Retina (tissue), 1 donor: Measurements from ENCODE around the gene PNPLA2.

Experiments
- DNase-seq: peaks from one replicate; pipeline ENCODE4 v3.0.0-alpha.2; 2016

The PNPLA2 gene

DNA sequence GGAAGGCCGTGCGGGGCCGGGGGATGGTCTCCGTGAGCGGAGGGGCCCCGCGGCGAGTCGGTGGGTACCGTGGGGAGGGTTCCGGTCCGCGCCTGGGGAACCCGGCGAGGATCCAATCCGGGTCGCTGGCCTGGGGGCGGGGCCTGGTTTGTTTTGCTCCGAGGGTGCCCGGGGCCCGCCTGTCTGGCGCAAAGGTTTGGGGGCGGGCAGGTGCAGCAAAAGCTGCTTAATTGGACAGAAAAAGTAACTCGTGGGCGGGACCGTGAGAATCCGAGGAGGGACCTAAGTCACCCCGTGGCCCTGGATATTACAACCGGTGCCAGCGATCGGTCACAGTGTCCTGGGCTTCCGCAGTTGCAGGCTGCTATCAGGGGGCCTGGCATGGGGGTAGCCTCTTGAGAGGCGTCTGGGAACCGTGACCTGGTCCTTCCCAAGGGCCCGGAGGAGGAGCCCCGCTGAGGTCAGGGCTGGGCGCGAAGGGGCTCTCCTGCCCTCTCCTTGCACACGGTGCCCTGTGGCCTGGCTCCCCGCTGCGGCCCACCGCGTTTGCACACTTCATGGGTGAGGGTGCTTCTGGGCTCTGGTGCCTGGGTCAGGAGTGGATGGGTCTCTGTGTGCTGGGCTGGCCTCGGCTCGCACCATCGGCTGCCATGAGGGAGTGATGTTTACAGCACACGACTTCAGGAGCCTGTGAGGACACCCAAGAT lies 1.4 kb downstream of the PNPLA2 start:
- peak; percentile 57 for DNase-seq

DNA sequence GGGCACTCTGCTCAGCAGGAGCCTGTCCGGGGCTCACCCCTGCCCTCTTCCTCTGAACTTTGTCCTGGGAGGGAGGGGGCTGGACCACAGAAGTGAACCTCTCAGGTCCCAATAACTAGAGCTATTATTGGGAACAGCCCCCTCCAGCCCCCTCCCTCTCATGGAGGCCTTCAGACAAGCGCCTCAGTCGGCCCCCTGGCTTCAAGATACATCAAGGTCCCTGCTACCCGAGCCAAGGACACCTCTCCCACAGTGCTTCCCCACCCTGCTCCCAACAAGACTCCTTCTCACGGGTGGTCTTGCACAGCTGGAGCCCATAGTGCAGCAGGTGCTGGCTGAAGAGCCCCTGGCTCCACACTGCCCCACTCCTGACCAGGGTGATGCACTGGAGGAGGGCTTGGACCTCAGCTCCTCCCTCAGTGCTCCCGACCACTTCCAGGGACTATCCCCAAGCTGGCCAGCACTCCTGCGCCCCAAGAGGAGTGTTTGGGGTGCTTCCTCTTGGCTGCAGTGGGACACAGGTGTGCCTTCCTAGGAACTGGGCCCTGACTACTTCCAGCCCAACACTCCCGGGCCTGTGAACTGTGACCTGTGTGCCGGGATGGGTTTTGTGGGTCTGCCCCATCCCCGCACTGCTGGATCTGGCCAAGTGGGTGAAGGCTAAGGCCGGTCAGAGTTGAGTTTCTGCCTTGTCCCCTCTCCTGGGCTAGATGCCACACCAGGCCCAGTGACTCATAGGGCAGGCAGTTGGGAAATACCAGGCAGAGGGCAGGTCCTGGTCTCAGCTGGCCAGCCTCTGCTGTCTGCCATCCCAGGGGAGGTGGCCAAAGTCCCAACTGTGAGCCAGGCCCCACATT lies 2.2 kb downstream of the PNPLA2 start:
- no peak for DNase-seq

DNA sequence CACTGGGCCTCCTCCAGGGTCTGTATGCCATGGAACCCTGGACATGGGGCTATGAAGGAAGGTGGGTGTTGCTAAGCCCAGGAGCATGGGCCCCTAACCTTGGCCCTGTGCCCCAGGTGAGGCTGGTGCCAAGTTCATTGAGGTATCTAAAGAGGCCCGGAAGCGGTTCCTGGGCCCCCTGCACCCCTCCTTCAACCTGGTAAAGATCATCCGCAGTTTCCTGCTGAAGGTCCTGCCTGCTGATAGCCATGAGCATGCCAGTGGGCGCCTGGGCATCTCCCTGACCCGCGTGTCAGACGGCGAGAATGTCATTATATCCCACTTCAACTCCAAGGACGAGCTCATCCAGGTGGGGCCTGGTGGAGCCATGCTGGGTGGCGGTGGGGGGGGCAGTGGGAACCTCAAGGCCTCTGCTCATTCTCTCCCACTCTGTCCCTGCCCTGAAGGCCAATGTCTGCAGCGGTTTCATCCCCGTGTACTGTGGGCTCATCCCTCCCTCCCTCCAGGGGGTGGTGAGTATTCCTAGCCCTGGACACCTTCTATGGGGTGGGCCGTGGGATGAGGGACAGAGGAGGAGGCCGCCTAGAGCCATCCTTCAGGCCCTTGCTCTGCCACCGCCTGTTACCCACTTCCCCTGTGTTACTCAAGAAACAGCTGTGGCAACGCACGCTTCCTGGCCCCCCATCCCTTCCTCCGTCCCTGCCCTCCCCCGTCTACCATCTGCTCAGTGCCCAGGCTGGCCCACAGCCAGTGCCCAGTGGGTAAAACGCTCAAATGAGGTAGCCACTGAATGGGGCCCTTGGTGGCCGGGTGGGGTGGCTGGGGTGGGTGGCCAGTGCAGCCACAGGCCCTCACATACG lies 3.0 kb downstream of the PNPLA2 start:
- DNase-seq: no peak

DNA sequence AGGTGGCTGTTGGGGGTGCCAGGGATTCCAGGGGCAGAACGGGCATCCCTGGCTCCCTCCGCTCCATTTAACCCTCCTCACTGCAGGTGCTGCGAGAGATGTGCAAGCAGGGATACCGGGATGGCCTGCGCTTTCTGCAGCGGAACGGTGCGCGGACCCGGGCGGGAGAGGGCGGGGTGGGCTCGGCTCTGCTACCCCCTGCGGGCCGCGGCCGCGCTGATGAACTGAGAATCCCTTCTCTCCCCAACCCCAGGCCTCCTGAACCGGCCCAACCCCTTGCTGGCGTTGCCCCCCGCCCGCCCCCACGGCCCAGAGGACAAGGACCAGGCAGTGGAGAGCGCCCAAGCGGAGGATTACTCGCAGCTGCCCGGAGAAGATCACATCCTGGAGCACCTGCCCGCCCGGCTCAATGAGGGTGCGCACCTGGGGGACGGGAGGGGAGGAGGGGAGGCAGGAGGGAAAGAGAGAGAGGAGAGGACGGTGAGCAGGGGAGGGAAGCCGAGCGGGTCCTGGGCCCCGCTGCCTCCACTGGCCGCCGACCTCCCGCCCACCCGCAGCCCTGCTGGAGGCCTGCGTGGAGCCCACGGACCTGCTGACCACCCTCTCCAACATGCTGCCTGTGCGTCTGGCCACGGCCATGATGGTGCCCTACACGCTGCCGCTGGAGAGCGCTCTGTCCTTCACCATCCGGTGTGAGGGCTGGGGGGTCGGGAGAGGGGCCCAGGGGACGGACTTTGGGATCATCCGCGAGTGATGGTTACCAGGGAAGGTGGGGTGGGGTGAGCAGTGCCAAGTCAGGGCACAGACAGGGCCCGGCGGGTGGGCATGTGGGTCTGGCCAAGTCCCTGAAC lies 5.0 kb downstream of the PNPLA2 start:
- DNase-seq: no peak

DNA sequence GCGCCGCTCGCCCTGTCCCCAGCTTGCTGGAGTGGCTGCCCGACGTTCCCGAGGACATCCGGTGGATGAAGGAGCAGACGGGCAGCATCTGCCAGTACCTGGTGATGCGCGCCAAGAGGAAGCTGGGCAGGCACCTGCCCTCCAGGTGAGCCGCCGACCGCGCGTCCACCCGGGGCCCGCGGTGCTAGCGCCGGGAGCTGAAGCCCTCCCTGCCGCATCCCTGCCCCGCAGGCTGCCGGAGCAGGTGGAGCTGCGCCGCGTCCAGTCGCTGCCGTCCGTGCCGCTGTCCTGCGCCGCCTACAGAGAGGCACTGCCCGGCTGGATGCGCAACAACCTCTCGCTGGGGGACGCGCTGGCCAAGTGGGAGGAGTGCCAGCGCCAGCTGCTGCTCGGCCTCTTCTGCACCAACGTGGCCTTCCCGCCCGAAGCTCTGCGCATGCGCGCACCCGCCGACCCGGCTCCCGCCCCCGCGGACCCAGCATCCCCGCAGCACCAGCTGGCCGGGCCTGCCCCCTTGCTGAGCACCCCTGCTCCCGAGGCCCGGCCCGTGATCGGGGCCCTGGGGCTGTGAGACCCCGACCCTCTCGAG lies 5.7 kb downstream of the PNPLA2 start:
- peak; percentile 59 for DNase-seq

DNA sequence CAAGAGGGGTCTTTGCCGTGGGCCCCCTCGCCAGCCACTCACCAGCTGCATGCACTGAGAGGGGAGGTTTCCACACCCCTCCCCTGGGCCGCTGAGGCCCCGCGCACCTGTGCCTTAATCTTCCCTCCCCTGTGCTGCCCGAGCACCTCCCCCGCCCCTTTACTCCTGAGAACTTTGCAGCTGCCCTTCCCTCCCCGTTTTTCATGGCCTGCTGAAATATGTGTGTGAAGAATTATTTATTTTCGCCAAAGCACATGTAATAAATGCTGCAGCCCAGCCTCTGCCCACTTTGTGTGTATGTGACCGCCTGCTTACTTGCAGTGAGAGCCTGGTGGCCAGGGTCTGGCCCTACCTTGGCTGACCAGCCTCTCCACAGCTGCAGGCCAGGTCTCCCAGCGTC lies 6.2 kb downstream of the PNPLA2 start:
- DNase-seq: no peak

DNA sequence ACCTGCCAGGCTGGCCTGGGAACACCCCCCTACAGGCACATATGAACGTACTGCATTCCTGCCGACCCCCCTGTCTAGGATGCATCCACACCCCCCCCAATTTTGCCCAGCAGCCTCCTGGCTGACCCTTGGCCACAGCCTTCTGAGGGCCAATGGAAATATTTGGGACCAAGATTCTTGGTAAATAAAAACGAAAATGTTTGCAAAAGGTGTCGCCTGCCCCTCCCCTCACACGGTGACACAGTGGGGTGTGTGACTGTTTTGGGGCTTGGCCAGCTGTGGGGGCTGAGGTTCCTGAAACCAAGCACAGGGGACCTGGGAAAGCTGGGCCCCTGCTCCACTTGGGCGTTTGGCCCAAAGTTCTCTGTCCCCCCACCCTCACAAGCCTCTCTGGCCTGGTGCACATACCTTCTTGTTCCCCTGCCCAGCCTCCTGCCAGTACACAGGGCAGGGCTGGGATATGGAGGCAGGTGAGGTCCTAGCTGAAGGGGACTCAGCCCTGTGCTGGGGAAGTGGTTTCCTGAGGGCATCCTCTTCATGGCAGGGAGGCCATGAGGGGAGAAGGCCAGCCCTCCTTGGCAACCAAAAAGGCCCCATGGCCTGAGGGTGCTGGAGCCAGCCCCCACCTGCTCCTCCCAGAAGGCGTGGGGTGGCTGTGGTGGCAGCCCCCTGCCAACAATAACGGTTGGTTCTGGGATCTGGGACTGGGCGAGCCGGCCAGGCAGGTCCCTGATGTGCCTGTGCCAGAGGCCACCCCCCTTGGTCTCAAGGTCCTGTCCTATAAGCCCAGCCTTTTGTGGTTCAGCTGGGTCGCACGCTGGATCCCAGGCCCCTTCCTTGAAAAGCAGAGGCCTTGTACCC lies 6.9 kb downstream of the PNPLA2 start:
- DNase-seq: no peak

DNA sequence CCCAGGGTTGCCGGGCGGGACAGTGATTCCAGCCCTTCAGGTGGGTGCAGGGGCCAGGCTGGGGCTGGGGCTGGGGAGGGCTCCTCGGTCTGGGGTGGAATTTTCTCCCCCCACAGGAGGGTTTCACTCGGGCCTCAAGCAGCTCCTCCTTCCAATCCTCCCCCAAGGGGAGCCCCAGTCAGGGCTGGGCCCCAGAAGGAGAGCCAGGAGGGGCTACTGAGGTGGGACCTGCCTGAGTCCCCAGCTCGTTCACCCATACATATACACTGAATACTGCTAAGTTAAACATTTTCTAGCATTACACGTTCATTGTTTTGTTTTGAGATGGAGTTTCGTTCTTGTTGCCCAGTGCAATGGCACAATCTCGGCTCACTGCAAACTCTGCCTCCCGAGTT lies 7.5 kb downstream of the PNPLA2 start:
- peak; percentile 1 for DNase-seq

DNA sequence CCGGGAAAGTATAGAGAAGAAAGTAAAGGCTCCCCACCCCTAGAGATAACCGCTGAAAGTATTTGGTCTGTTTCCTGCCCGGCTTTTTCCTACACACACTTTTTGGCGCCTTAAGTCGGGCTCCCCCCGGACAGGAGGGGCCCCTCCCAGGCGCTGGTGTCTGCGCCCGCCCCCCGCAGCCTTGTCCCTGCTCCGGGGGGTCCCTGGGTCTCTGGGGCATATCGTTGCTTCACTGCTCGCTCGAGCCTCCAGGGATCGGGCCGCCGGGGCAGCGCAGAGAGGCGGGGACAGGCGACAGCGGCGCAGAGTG lies 8.1 kb downstream of the PNPLA2 start:
- no peak for DNase-seq

DNA sequence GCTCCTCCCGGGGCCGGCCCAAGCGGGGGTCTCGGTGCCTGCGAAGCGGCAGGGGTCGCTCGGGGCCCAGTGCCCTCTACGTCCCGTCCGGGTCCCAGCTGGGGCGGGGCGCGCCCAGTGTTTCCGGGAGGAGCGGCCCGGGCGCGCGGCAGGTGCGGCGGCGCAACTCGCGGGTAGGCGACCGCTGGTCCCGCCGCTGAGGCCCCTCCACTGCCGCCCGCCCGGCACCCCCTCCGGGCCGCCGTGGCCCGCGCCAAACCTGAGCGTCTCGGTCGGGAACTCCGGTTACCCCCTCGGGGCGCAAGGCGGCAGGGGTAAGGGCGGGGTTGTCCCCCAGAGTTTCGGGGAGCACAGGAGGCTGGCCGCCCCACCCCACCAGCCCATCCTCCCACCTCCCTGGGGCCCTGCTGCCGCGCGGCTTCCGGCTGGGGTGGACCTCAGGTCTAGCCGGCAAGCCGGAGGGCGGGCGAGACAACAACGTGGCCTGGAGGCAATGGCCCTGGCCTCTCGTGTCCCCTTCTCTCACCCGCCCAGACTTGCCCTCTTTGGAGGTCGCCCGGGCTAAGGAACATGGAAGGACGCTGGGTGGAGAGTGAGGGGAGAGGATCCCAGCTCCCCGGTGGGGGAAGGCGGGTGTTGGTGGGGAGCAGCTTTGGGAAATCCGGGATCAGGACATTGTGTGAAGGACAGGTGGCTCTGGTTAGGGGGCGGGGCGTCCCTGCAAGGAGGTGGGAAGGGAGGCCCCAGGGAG lies 8.6 kb downstream of the PNPLA2 start:
- peak; percentile 72 for DNase-seq

DNA sequence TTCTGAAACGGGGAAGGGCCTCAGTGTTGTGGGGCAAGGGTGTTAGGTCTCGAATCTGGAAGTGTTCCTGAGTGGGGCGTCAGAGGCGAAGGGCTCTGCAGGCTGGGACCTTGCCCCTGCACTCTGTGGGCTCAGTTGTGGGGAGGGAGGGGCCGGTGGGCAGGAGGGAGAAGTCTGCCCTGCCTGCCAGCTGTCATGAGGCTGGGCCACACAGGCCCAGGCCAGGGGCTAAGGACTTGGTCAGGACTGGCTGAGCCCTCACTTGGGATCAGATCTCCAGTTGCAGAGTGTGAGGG lies 9.1 kb downstream of the PNPLA2 start, which contains the start of gene CRACR2B:
TSS of gene CRACR2B (plus strand) at position 23 of the 296 bp plus-strand sequence. CDS start 689 bp downstream, outside the sequence.
- no peak for DNase-seq

DNA sequence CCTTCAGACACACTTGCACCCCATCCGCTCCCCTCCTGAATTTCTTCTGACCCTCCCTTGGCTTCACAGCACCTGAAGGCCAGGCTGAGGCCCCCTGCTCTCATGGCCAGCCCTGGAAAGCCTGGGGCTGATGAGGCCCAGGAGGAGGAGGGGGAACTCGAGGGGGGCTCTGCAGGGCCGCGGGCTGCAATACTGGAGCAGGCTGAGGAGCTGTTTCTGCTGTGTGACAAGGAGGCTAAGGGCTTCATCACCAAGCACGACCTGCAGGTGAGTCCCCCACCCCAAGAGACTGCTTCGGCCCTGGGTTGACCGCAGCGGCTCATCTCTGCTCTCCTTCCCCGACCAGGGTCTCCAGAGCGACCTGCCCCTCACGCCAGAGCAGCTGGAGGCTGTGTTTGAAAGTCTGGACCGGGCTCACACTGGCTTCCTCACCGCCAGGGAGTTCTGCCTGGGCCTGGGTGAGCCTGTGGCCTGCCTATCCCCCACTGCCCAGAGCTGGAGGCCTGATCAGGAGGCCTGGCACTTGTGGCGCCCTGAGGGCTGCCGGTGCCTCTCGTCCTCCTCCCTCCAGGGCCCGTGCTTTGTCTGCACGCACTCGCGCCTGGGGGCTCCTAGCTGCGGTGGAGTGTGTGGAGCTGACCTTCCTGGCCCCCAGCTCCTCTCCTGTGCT lies 9.9 kb downstream of the PNPLA2 start:
- DNase-seq: peak; percentile 85

DNA sequence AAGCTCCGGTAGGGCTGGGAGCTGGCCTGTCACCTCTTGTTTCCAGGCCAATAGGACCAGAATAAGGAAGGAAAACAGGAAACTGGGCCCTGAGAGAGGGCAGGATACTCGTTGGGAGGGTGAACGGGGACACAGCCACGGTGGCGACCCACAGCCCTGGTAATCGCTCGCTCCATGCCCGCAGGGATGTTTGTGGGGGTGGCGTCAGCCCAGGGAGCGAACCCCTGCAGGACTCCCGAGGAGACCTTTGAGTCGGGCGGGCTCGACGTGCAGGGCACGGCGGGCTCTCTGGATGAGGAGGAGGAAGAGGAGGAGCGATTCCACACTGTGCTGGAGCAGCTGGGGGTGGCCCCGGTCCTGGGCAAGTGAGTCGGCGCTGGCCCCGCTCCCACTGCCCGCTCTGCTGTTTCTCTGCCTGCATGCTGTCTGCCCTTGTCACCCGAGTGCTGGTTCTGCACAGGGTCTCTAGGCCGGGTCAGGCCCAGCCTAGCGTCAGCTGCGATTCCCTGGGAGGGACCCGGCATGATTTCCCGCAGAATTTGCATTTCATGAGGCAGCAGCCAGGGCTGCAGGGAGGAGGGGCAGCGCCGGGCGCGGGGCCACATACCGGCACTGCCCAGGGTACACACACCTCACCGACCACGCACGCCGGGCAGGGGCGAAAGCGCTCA lies 10.6 kb downstream of the PNPLA2 start:
- no peak for DNase-seq

DNA sequence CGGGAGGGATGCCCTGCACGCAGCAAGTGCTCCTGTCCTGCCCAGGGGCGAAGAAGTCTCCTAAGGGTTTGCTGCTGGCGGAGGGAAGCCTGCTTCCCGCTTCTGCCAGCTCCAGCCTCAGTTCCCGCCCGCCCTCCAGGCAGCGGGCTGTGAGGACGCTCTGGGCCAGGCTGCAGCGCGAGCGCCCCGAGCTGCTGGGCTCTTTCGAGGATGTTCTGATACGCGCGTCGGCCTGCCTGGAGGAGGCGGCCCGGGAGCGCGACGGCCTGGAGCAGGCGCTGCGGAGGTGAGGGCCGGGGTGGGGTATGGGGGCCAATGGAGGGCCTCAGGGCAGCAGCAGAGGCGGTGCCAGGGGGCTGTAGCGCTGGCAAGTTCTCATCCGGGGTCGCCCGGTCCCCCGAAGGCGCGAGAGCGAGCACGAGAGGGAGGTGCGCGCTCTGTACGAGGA lies 11.2 kb downstream of the PNPLA2 start:
- no peak for DNase-seq

DNA sequence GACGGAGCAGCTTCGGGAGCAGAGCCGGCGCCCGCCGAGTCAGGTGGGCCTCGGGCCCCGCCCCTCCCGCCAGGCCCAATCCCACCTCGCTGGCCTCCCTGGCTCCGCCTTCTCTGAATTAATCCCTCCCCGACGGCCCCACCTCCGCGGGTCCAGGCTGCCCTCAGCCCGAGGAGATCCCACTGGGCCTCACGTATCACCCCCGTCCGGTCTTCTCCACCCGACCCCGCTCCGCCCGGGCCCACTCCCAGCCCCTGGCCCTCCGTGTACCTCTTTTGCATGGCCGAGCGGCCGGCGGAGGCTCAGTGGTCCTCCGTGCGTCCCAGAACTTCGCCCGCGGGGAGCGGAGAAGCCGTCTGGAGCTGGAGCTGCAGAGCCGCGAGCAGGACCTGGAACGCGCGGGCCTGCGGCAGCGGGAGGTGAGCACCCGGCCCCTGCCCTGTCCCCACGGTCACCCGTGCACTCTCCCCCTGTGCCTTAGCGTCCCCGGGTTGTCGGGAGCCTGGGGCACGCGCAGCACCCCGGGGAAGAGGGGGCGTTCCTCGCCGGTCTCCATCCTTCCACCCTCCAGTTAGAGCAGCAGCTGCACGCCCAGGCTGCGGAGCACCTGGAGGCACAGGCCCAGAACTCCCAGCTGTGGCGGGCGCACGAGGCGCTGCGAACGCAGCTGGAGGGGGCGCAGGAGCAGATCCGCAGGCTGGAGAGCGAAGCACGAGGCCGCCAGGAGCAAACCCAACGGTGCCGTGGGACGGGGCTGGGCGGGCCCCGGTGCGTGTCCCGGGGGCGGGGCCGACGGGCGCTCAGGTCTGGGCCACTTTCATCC lies 11.8 kb downstream of the PNPLA2 start:
- peak; percentile 88 for DNase-seq

DNA sequence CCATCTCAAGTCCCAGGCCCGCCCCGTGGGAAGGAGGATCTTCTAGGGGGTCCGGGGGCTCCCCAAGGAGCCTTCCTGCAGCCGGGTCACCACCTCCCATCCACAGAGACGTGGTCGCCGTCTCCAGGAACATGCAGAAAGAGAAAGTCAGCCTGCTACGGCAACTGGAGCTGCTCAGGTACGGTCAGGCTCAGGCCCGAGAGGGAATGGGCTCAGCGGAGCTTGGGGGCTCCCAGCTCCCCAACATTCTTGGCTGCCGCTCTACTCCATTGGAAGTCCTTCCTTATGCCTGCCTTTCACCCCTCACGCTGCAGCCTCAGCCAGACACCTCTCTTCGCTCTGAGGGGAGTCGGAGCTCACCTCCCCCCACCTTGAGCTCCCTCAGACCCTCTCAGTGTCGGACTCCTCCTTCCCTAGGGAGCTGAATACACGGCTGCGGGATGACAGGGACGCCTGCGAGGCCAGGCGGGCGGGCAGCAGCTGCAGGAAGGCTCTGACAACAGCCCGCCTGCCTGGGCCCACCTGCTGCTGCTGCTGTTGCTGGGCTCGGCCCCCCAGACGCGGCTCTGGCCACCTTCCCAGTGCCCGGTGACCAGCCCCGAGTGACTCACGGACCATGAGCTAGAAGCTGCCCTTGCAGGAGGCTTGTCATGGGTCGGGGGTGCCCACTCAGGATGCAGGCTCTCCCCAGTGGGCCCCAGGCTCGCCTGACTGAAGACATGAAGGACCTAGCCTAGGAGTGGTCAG lies 12.6 kb downstream of the PNPLA2 start:
- peak; percentile 56 for DNase-seq

DNA sequence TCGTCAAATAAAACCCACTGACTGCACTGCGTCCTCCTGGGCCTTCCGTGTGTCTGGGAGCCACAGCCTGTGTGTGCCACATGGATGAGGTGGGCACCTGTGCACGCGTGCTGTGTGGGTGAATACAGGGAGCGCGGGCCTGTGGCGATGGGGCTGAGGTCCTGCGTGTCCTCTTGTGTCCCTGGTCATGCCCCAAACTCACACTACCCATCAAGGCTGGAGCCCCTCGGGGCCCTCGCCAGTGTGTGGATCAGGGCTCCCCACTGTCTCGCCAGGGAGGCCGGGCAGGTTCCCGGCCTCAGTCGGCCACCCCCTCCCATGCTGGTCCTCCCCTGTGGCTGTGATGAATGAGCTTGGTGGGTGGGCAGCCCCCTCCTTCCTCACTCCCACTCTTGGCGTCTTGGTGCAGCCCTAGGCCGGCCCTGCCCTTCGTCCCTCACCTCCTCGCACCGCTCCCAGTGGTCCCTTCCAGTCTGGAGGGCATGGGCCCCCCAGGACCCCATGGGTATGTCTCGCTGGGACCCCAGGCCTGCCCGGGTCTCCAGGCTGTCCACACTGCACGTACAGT lies 13.3 kb downstream of the PNPLA2 start:
- no peak for DNase-seq
